ENCODE measurements around the gene PTRH2. TPM values are rescaled to one million over a fixed set of nuclear protein-coding genes. Genes with fewer than 3 reads are reported as not detected.

Gene PTRH2
- total and polyA plus RNA-seq, 4 donors, result 10.5 to 66.0 (median 29.1) TPM

DNA sequence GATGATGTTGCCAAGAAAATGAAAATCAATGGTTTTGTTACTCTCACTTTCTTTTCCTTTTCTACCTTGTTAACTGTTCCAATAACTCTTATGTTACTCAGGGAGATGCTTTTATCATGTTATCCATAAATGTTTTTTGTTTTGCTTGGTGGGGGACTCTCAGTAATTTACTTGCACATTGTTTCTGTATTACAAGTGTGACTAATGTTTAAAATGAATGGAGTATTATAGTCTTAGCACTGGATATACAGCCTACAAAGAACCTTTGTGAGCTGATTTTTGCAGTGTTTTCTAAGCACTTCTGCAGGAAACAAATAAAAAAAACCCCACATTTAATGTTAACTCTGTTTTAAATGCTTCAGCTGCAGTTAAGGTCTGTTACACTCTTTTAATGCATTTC lies 12.3 kb upstream of the PTRH2 start:
- no peak for DNase-seq
- no peaks in the 10 kb centered on the region for H3K27me3 ChIP-seq (ENCODE audit: control insufficient read depth in 3 of 3, insufficient read depth in 3 of 3, low read length in 2 of 3)
- H3K4me3 ChIP-seq, result no peak overlapping the region
- H3K9me3 ChIP-seq (ENCODE audit: control insufficient read depth in 4 of 4, insufficient read depth in 3 of 4, low read length in 3 of 4), result no peaks in the 10 kb centered on the region
- H3K27ac ChIP-seq (ENCODE audit: low read depth in 1 of 2, low read length in 1 of 2), result no peak overlapping the region
- ATAC-seq (ENCODE audit: insufficient read depth, low FRiP score), result no peak
- TF ChIP-seq, protein P1, sequence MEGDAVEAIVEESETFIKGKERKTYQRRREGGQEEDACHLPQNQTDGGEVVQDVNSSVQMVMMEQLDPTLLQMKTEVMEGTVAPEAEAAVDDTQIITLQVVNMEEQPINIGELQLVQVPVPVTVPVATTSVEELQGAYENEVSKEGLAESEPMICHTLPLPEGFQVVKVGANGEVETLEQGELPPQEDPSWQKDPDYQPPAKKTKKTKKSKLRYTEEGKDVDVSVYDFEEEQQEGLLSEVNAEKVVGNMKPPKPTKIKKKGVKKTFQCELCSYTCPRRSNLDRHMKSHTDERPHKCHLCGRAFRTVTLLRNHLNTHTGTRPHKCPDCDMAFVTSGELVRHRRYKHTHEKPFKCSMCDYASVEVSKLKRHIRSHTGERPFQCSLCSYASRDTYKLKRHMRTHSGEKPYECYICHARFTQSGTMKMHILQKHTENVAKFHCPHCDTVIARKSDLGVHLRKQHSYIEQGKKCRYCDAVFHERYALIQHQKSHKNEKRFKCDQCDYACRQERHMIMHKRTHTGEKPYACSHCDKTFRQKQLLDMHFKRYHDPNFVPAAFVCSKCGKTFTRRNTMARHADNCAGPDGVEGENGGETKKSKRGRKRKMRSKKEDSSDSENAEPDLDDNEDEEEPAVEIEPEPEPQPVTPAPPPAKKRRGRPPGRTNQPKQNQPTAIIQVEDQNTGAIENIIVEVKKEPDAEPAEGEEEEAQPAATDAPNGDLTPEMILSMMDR (IDR thresholded peaks at IDR 0.05; ENCODE audit: control extremely low read depth, extremely low read depth), result no peak
- peaks cover 0 to 2% (median 0%) of the 10 kb centered on the region in 4 donors for H3K36me3 ChIP-seq (ENCODE audit: control insufficient read depth in 4 of 4, insufficient read depth in 4 of 4, low read length in 4 of 4)
- no peak overlapping the region for H3K9ac ChIP-seq (ENCODE audit: insufficient read depth in 1 of 2, low read length in 2 of 2)
- H3K4me1 ChIP-seq (ENCODE audit: control insufficient read depth in 5 of 5, insufficient read depth in 5 of 5, low read length in 5 of 5), result peaks cover 0 to 5% (median 0%) of the 10 kb centered on the region in 5 donors

DNA sequence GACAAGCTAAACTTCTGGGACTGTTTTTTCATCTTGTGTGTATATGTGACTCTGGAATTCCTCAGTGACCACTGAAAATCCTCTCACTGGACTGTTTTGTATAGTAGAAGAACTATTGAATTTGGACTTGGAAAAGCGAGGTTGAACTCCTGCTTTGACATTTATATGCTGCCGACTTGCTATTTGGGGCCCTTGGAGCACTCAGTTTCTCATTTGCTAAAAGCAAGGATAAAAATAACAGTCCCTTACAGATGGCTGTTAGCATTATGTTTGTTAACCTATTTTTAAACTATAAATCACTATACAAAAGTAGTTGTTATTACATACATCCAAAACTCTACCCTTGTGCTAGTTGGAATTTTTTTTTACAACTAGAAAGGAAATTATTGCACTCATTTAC lies 9.2 kb upstream of the PTRH2 start:
- H3K36me3 ChIP-seq (ENCODE audit: control insufficient read depth in 4 of 4, insufficient read depth in 4 of 4, low read length in 4 of 4), result peaks cover 0 to 2% (median 0%) of the 10 kb centered on the region in 4 donors
- no peaks in the 10 kb centered on the region for H3K27me3 ChIP-seq (ENCODE audit: control insufficient read depth in 3 of 3, insufficient read depth in 3 of 3, low read length in 2 of 3)
- H3K27ac ChIP-seq (ENCODE audit: low read depth in 1 of 2, low read length in 1 of 2), result no peak overlapping the region
- no peak overlapping the region for H3K9ac ChIP-seq (ENCODE audit: insufficient read depth in 1 of 2, low read length in 2 of 2)
- no peaks in the 10 kb centered on the region for H3K9me3 ChIP-seq (ENCODE audit: control insufficient read depth in 4 of 4, insufficient read depth in 3 of 4, low read length in 3 of 4)
- WGBS, 2 donors, result 92 to 96% methylated on average over 2 of the region's 2 CpGs
- ATAC-seq (ENCODE audit: insufficient read depth, low FRiP score), result no peak
- no peak overlapping the region for H3K4me3 ChIP-seq
- TF ChIP-seq, protein P1 (IDR thresholded peaks at IDR 0.05; ENCODE audit: control extremely low read depth, extremely low read depth), result no peak
- H3K4me1 ChIP-seq (ENCODE audit: control insufficient read depth in 5 of 5, insufficient read depth in 5 of 5, low read length in 5 of 5), result no peaks in the 10 kb centered on the region
- no peak for DNase-seq

DNA sequence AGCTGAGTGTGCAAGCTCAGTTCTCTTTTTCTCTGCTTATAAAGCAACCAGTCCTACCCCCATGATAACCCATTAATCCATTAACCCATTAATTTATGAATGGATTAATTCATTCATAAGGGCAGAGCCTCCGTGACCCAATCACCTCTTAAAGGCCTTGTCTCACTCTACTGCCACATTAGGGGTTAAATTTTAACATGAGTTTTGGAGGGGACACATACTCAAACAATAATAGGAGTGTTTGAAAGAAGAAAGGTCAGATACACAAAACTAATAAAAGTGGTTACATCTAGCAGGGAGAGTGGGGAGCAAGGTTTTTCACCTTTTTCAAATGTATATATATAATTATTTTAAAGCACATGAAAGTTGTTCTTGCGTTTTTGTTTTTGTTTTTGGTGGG lies 7.0 kb upstream of the PTRH2 start:
- peaks cover 0 to 4% (median 0%) of the 10 kb centered on the region in 5 donors for H3K4me1 ChIP-seq (ENCODE audit: control insufficient read depth in 5 of 5, insufficient read depth in 5 of 5, low read length in 5 of 5)
- H3K27me3 ChIP-seq (ENCODE audit: control insufficient read depth in 3 of 3, insufficient read depth in 3 of 3, low read length in 2 of 3), result no peaks in the 10 kb centered on the region
- ATAC-seq (ENCODE audit: insufficient read depth, low FRiP score) (no peak), DNase-seq (no peak)
- no peak overlapping the region for H3K27ac ChIP-seq (ENCODE audit: low read depth in 1 of 2, low read length in 1 of 2)
- WGBS, 2 donors, result 90 to 100% methylated on average over 2 of the region's 2 CpGs
- H3K4me3 ChIP-seq, result no peak overlapping the region
- no peaks in the 10 kb centered on the region for H3K9me3 ChIP-seq (ENCODE audit: control insufficient read depth in 4 of 4, insufficient read depth in 3 of 4, low read length in 3 of 4)
- TF ChIP-seq, protein P1 (IDR thresholded peaks at IDR 0.05; ENCODE audit: control extremely low read depth, extremely low read depth), result no peak
- H3K36me3 ChIP-seq (ENCODE audit: control insufficient read depth in 4 of 4, insufficient read depth in 4 of 4, low read length in 4 of 4), result peaks cover 0 to 2% (median 0%) of the 10 kb centered on the region in 4 donors
- no peak overlapping the region for H3K9ac ChIP-seq (ENCODE audit: insufficient read depth in 1 of 2, low read length in 2 of 2)

DNA sequence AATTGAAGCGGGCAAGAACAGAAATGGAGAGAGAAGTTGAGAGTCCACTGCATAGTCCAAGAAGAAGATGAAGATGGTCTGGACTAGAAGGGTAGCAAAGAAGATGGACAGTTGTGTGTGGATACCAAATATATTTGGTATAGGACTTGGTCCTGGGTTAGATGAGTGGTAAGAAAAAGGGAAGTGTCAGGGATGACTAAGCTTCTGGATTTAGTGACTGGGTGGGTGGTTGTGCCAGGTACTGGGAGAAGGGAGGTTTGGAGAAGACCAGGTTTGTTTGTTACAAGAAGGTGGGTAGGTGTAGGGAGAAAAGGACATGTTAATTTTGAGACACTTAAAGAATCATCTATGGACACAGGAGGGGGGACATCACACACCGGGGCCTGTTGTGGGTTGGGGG lies 5.6 kb upstream of the PTRH2 start:
- H3K27me3 ChIP-seq (ENCODE audit: control insufficient read depth in 3 of 3, insufficient read depth in 3 of 3, low read length in 2 of 3), result no peaks in the 10 kb centered on the region
- no peak for DNase-seq
- H3K36me3 ChIP-seq (ENCODE audit: control insufficient read depth in 4 of 4, insufficient read depth in 4 of 4, low read length in 4 of 4), result peaks cover 0 to 2% (median under 1%) of the 10 kb centered on the region in 4 donors
- TF ChIP-seq, protein P1 (IDR thresholded peaks at IDR 0.05; ENCODE audit: control extremely low read depth, extremely low read depth), result no peak
- H3K4me3 ChIP-seq, result no peak overlapping the region
- no peak for ATAC-seq (ENCODE audit: insufficient read depth, low FRiP score)
- no peak overlapping the region for H3K9ac ChIP-seq (ENCODE audit: insufficient read depth in 1 of 2, low read length in 2 of 2)
- peaks cover 0 to 17% (median 0%) of the 10 kb centered on the region in 5 donors for H3K4me1 ChIP-seq (ENCODE audit: control insufficient read depth in 5 of 5, insufficient read depth in 5 of 5, low read length in 5 of 5)
- H3K9me3 ChIP-seq (ENCODE audit: control insufficient read depth in 4 of 4, insufficient read depth in 3 of 4, low read length in 3 of 4), result no peaks in the 10 kb centered on the region
- 96 to 100% methylated on average over 2 of the region's 2 CpGs for WGBS, 2 donors
- H3K27ac ChIP-seq (ENCODE audit: low read depth in 1 of 2, low read length in 1 of 2), result no peak overlapping the region
